Lower leg skin (tissue), 4 donors: ENCODE measurements around the gene NME8. TPM values are rescaled to one million over a fixed set of nuclear protein-coding genes. Genes with fewer than 3 reads are reported as not detected.

Experiments used
- DNase-seq, 2 donors: peaks; one replicate each; pipeline ENCODE4 v3.0.0-alpha.2; 2019; ENCODE audit warnings: low spot score in 2 of 2
- H3K4me3 ChIP-seq: fragments of 200-600 bp; sonication (generic); 2 replicates; pipeline ENCODE4 v1.5.1; 2017; ENCODE audit warnings: mild to moderate bottlenecking, low read depth; ENCODE audit not compliant: poor library complexity, severe bottlenecking
- POLR2A ChIP-seq, 2 donors: fragments of 450-650 bp; IDR thresholded peaks; one replicate each; pipeline ENCODE4 v1.6.1; 2016 to 2017; ENCODE audit warnings: antibody characterized with exemption in 2 of 2, mild to moderate bottlenecking in 1 of 2, moderate library complexity in 1 of 2
- WGBS, 2 donors: methylation state at CpG; one replicate each; pipeline ENCODE4 v1.1.5; 2018; 5-methylcytosine and 5-hydroxymethylcytosine counted together
- intact Hi-C: fragments of 100-400 bp; cut with DNase I; formaldehyde crosslinking; loops from one replicate; pipeline ENCODE4 v1.15.0; 2023; ENCODE audit warnings: low total_unique reads
- total RNA-seq, 4 donors: library from RNA; depleted of rRNA; stranded (reverse); fragments of >200 nt; gene quantifications; one replicate each; pipeline ENCODE4 v1.1.0, GENCODE V29; 2016
- TF ChIP-seq, protein P1 (sequence below), 3 donors: fragments of 450-650 bp; IDR thresholded peaks; one replicate each; pipeline ENCODE4 v1.5.1; 2016; ENCODE audit warnings: antibody characterized with exemption in 3 of 3, mild to moderate bottlenecking in 3 of 3, moderate library complexity in 2 of 3

Gene NME8
- total RNA-seq, 4 donors from 2014 or later, result 2.1 TPM; not detected in 3

DNA sequence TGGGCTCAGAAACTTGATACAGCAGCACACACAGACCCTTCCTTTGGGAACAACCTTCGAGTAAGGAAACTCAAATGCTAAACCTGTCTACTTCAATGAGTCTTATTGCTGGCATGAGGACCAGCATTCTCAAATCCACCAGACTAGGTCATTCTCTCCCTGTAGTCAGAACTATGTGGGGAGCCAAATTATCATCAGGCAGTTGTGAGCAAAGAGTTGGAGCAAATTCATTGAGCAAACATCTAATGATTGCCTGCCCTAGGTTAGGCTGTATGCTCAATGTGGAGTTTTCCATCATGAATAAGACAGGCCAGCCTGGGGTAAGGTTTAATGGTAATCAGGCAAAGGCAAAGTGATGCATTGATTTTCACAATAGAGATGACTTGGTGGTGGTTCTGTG is 75.6 kb downstream of the NME8 start:
- 57 to 87% methylated on average over 1 of the region's 1 CpG for WGBS, 2 donors
- intact Hi-C loops, result no loop called here
- DNase-seq, result no peak
- H3K4me3 ChIP-seq, result no peak overlapping the region
- TF ChIP-seq POLR2A (IDR thresholded peaks at IDR 0.05), result no peak
- TF ChIP-seq, protein P1, sequence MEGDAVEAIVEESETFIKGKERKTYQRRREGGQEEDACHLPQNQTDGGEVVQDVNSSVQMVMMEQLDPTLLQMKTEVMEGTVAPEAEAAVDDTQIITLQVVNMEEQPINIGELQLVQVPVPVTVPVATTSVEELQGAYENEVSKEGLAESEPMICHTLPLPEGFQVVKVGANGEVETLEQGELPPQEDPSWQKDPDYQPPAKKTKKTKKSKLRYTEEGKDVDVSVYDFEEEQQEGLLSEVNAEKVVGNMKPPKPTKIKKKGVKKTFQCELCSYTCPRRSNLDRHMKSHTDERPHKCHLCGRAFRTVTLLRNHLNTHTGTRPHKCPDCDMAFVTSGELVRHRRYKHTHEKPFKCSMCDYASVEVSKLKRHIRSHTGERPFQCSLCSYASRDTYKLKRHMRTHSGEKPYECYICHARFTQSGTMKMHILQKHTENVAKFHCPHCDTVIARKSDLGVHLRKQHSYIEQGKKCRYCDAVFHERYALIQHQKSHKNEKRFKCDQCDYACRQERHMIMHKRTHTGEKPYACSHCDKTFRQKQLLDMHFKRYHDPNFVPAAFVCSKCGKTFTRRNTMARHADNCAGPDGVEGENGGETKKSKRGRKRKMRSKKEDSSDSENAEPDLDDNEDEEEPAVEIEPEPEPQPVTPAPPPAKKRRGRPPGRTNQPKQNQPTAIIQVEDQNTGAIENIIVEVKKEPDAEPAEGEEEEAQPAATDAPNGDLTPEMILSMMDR (IDR thresholded peaks at IDR 0.05), result no peak

DNA sequence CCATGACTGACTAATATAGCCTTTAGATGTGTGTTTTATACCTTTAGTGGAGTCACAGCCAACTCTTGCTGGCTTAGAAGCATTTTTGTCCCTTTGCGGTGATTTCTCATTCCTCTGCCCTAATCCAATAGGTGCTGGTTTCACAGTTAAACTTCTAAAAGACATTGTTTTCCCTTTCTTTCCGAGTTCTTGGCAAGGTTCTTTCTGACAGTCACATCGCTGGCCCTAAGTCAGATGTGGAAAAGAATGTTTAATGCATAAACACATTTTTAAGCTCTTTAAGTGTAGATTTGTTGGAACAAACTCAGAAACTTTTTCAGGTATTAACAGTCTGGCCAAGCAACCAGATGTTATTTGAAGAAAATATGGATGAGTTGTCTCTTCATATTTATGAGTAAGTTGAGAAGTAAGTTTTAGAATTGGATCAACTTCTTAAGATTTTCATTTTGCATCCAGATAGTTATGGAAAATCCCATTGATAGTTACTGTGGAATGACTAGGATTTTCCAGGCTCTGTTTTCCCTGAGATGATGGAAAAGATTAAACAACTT is 76.2 kb downstream of the NME8 start:
- TF ChIP-seq, protein P1 (IDR thresholded peaks at IDR 0.05), result no peak
- no peak for TF ChIP-seq POLR2A (IDR thresholded peaks at IDR 0.05)
- H3K4me3 ChIP-seq, result no peak overlapping the region
- DNase-seq, result no peak
- 55 to 57% methylated on average over 3 of the region's 3 CpGs for WGBS, 2 donors
- intact Hi-C loops, result no loop called here

DNA sequence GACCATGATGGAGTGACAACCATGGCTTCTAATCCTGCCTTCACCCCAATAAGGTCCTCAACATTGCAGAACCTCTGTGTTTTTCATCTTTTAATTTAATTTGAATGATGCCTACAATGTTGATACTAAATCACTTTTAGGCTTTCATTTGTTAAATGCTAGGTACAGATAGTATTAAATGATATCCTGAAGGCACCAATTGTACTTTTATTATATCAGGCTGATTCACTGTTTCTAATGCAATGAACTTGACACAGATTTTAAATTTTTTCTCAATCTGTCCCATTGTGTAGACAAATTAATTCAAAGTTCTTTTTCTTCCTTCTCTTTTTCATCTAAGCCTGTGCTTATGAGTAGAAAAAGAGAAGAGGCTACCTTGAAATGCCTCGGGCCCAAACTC is 77.2 kb downstream of the NME8 start:
- intact Hi-C loops, result no loop called here
- no peak overlapping the region for H3K4me3 ChIP-seq
- TF ChIP-seq, protein P1 (IDR thresholded peaks at IDR 0.05), result no peak
- no peak for TF ChIP-seq POLR2A (IDR thresholded peaks at IDR 0.05)
- 86 to 92% methylated on average over 1 of the region's 1 CpG for WGBS, 2 donors
- DNase-seq, result no peak

DNA sequence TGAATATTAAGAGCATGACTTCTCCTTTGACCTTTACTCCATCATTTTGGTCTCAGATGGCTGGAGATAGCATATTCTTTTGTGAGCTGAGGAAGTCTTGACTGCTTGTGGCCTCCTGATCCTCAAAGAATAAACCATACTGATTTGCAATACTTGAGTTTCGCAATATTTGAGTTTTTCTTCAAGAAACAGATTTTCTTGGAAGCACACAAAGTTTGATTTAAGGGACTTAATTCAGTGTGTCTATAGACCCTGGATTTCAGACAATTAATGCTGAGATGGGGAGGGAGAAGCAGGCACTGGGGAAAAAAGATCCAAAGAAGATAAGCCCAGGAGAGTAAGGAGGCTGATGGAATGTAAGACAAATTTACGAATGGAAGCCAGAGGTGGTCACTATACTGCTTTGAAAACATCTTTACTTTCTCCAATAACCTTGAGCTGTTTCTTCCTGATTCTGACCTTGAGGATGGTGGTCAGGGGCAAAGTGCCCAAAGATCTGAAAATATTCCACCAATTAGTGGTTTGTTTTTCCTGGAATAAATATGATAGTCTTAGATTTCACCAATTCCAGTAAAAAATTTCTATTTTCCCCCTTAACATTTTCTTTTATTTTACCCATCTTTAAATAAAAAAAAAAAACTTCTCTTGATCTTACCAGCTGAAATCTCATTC is 79.5 kb downstream of the NME8 start:
- WGBS, 2 donors, result 84 to 89% methylated on average over 2 of the region's 2 CpGs
- TF ChIP-seq POLR2A (IDR thresholded peaks at IDR 0.05), result no peak
- TF ChIP-seq, protein P1 (IDR thresholded peaks at IDR 0.05), result no peak
- no peak for DNase-seq
- H3K4me3 ChIP-seq, result no peak overlapping the region
- intact Hi-C loops, result no loop called here

DNA sequence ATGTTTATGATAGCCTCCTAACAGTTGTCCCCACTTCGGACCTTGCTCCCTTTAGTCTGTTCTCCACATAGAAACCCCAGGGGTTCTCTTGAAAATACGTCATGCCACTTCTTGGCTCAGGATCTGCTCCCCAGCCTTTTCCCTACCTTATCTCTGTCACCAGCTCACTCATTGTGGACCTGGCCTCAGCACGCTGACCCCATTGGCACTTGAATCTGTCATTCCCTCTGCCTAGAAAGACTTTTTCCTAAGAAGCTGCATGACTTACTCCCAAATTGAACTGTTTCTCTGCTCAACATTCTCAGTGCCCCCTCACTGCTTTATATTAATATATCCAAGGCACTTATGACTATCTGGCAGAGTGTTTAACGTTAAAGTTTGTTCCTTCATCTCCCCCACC is 80.5 kb downstream of the NME8 start:
- WGBS, 2 donors, result 84 to 86% methylated on average over 4 of the region's 4 CpGs
- TF ChIP-seq POLR2A (IDR thresholded peaks at IDR 0.05), result no peak
- TF ChIP-seq, protein P1 (IDR thresholded peaks at IDR 0.05), result no peak
- intact Hi-C loops, result no loop called here
- H3K4me3 ChIP-seq, result no peak overlapping the region
- no peak for DNase-seq
